ENCODE data around the gene FRY. TPM values are rescaled to one million over a fixed set of nuclear protein-coding genes. Genes with fewer than 3 reads are reported as not detected.

The FRY gene
- total and polyA plus RNA-seq, 2 donors from 2014 or later, result 21.8 to 69.5 TPM

- peaks cover 0 to 4% (median 0%) of the 10 kb centered on the region in 3 donors for H3K36me3 ChIP-seq (ENCODE audit: control insufficient read depth in 2 of 3, insufficient read depth in 3 of 3, low read length in 3 of 3)
- H3K27ac ChIP-seq (ENCODE audit: low read depth in 2 of 2, low read length in 2 of 2), result no peak overlapping the region
- no peak for TF ChIP-seq CTCF (IDR thresholded peaks at IDR 0.05; ENCODE audit: borderline replicate concordance, extremely low read depth, insufficient read depth)
- no peaks in the 10 kb centered on the region for H3K9me3 ChIP-seq (ENCODE audit: control insufficient read depth in 2 of 3, insufficient read depth in 1 of 3, low read length in 3 of 3)
- DNase-seq (no peak), FAIRE-seq (no peak)
- H3K9ac ChIP-seq (ENCODE audit: low read length in 3 of 3), result no peak overlapping the region
- H3K4me1 ChIP-seq (ENCODE audit: control insufficient read depth in 2 of 3, insufficient read depth in 2 of 3, low read depth in 1 of 3, low read length in 3 of 3), result no peaks in the 10 kb centered on the region
- intact Hi-C loops (cut with DNase I), result no loop called here
- H3K27me3 ChIP-seq (ENCODE audit: control insufficient read depth, insufficient read depth, low read length), result no peaks in the 10 kb centered on the region
- no peak overlapping the region for H3K4me3 ChIP-seq (ENCODE audit: low read length in 3 of 3)
These were observed 240.6 kb downstream of the FRY start for GRCh38 chr13:32272021-32272683.

GRCh38 chr13:32277839-32278238 is 246.3 kb downstream of the FRY start:
- Histone ChIP-seq H3K4me1 (ENCODE audit: control insufficient read depth in 2 of 3, insufficient read depth in 2 of 3, low read depth in 1 of 3, low read length in 3 of 3) (no peaks in the 10 kb centered on the region), H3K9me3 (ENCODE audit: control insufficient read depth in 2 of 3, insufficient read depth in 1 of 3, low read length in 3 of 3) (no peaks in the 10 kb centered on the region), H3K27ac (ENCODE audit: low read depth in 2 of 2, low read length in 2 of 2) (no peak overlapping the region), H3K4me3 (ENCODE audit: low read length in 3 of 3) (no peak overlapping the region), H3K36me3 (ENCODE audit: control insufficient read depth in 2 of 3, insufficient read depth in 3 of 3, low read length in 3 of 3) (peaks cover 0 to 2% (median 0%) of the 10 kb centered on the region in 3 donors), H3K9ac (ENCODE audit: low read length in 3 of 3) (no peak overlapping the region), H3K27me3 (ENCODE audit: control insufficient read depth, insufficient read depth, low read length) (no peaks in the 10 kb centered on the region)
- FAIRE-seq (no peak), DNase-seq (no peak)
- TF ChIP-seq CTCF (IDR thresholded peaks at IDR 0.05; ENCODE audit: borderline replicate concordance, extremely low read depth, insufficient read depth), result no peak
- intact Hi-C loops (cut with DNase I), result no loop called here

GRCh38 chr13:32278426-32278825 is 246.9 kb downstream of the FRY start:
- no peak for FAIRE-seq
- no peaks in the 10 kb centered on the region for H3K4me1 ChIP-seq (ENCODE audit: control insufficient read depth in 2 of 3, insufficient read depth in 2 of 3, low read depth in 1 of 3, low read length in 3 of 3)
- no peak overlapping the region for H3K4me3 ChIP-seq (ENCODE audit: low read length in 3 of 3)
- intact Hi-C loops (cut with DNase I), result no loop called here
- DNase-seq, result no peak
- no peaks in the 10 kb centered on the region for H3K27me3 ChIP-seq (ENCODE audit: control insufficient read depth, insufficient read depth, low read length)
- TF ChIP-seq CTCF (IDR thresholded peaks at IDR 0.05; ENCODE audit: borderline replicate concordance, extremely low read depth, insufficient read depth), result no peak
- H3K9ac ChIP-seq (ENCODE audit: low read length in 3 of 3), result no peak overlapping the region
- H3K27ac ChIP-seq (ENCODE audit: low read depth in 2 of 2, low read length in 2 of 2), result no peak overlapping the region
- peaks cover 0 to 2% (median 0%) of the 10 kb centered on the region in 3 donors for H3K36me3 ChIP-seq (ENCODE audit: control insufficient read depth in 2 of 3, insufficient read depth in 3 of 3, low read length in 3 of 3)
- H3K9me3 ChIP-seq (ENCODE audit: control insufficient read depth in 2 of 3, insufficient read depth in 1 of 3, low read length in 3 of 3), result no peaks in the 10 kb centered on the region

- peaks cover 0 to 2% (median 0%) of the 10 kb centered on the region in 3 donors for H3K36me3 ChIP-seq (ENCODE audit: control insufficient read depth in 2 of 3, insufficient read depth in 3 of 3, low read length in 3 of 3)
- H3K9ac ChIP-seq (ENCODE audit: low read length in 3 of 3), result no peak overlapping the region
- intact Hi-C loops (cut with DNase I), result no loop called here
- DNase-seq (no peak), FAIRE-seq (no peak)
- H3K4me3 ChIP-seq (ENCODE audit: low read length in 3 of 3), result no peak overlapping the region
- no peaks in the 10 kb centered on the region for H3K9me3 ChIP-seq (ENCODE audit: control insufficient read depth in 2 of 3, insufficient read depth in 1 of 3, low read length in 3 of 3)
- H3K4me1 ChIP-seq (ENCODE audit: control insufficient read depth in 2 of 3, insufficient read depth in 2 of 3, low read depth in 1 of 3, low read length in 3 of 3), result peaks cover 0 to 3% (median 3%) of the 10 kb centered on the region in 3 donors
- H3K27ac ChIP-seq (ENCODE audit: low read depth in 2 of 2, low read length in 2 of 2), result no peak overlapping the region
- no peak for TF ChIP-seq CTCF (IDR thresholded peaks at IDR 0.05; ENCODE audit: borderline replicate concordance, extremely low read depth, insufficient read depth)
- no peaks in the 10 kb centered on the region for H3K27me3 ChIP-seq (ENCODE audit: control insufficient read depth, insufficient read depth, low read length)
These were observed 249.5 kb downstream of the FRY start for GRCh38 chr13:32281096-32281495.

Data from kidney (tissue), 14 donors.